HepG2 (cell line): ENCODE data around the gene METTL26. TPM values are rescaled to one million over a fixed set of nuclear protein-coding genes. Genes with fewer than 3 reads are reported as not detected.
A peak's percentile ranks its signal among the peaks of the same experiment; 100 is the strongest.

Experiments used
- BRD4 ChIP-seq: sonication (generic); formaldehyde crosslinking; IDR thresholded peaks from 2 replicates; pipeline ENCODE4 v1.4.0; 2020; ENCODE audit warnings: missing genetic modification reagents
- HDAC1 ChIP-seq: sonication (generic); formaldehyde crosslinking; IDR thresholded peaks from 2 replicates; pipeline ENCODE4 v1.5.1; 2020; ENCODE audit warnings: mild to moderate bottlenecking, missing genetic modification reagents
- HNRNPUL1 ChIP-seq: fragments of 200-400 bp; formaldehyde crosslinking; IDR thresholded peaks from 2 replicates; pipeline ENCODE4 v1.6.1; 2017; ENCODE audit warnings: low read depth, mild to moderate bottlenecking, low read length, moderate library complexity
- HOXA5 ChIP-seq: sonication (generic); formaldehyde crosslinking; IDR thresholded peaks from 2 replicates; pipeline ENCODE4 v1.4.0; 2020; ENCODE audit warnings: missing genetic modification reagents
- JUNB ChIP-seq: sonication (generic); formaldehyde crosslinking; IDR thresholded peaks from 2 replicates; pipeline ENCODE4 v1.8.0; 2022; ENCODE audit warnings: missing genetic modification reagents, mild to moderate bottlenecking, borderline replicate concordance
- MIXL1 ChIP-seq: IDR thresholded peaks from 2 replicates; pipeline ENCODE4 v1.6.1; 2016
- NFE2 ChIP-seq: sonication (generic); formaldehyde crosslinking; IDR thresholded peaks from 2 replicates; pipeline ENCODE4 v1.4.0; 2020; ENCODE audit warnings: missing genetic modification reagents
- NFE2L1 ChIP-seq: sonication (generic); formaldehyde crosslinking; IDR thresholded peaks from 2 replicates; pipeline ENCODE4 v1.4.0; 2020; ENCODE audit warnings: missing genetic modification reagents, mild to moderate bottlenecking, borderline replicate concordance
- NR2F6 ChIP-seq, 2 experiments: IDR thresholded peaks; 2 replicates each; pipeline ENCODE4 v1.6.1; 2016; ENCODE audit warnings: antibody characterized with exemption in 1 of 2, mild to moderate bottlenecking in 1 of 2
- RARA ChIP-seq: IDR thresholded peaks from 2 replicates; pipeline ENCODE4 v1.6.1; 2016; ENCODE audit warnings: missing genetic modification reagents, missing compliant biosample characterization
- RORA ChIP-seq: sonication (generic); formaldehyde crosslinking; IDR thresholded peaks from 2 replicates; pipeline ENCODE4 v1.5.0; 2020; ENCODE audit warnings: mild to moderate bottlenecking, missing genetic modification reagents, moderate library complexity
- RXRA ChIP-seq: sonication (generic); formaldehyde crosslinking; IDR thresholded peaks from 2 replicates; pipeline ENCODE4 v1.5.1; 2020; ENCODE audit warnings: missing genetic modification reagents
- TSC22D2 ChIP-seq: sonication (generic); formaldehyde crosslinking; IDR thresholded peaks from 2 replicates; pipeline ENCODE4 v1.5.1; 2020; ENCODE audit warnings: missing genetic modification reagents, mild to moderate bottlenecking, borderline replicate concordance
- ZFX ChIP-seq: sonication (generic); formaldehyde crosslinking; IDR thresholded peaks from 2 replicates; pipeline ENCODE4 v1.4.0; 2020; ENCODE audit warnings: mild to moderate bottlenecking, low read depth, missing genetic modification reagents, moderate library complexity
- ZNF446 ChIP-seq: sonication (generic); formaldehyde crosslinking; IDR thresholded peaks from 2 replicates; pipeline ENCODE4 v1.5.0; 2020; ENCODE audit warnings: mild to moderate bottlenecking, missing genetic modification reagents
- ZNF670 ChIP-seq: sonication (generic); formaldehyde crosslinking; IDR thresholded peaks from 2 replicates; pipeline ENCODE4 v1.8.0; 2022; ENCODE audit warnings: mild to moderate bottlenecking, missing genetic modification reagents, borderline replicate concordance
- ZNF749 ChIP-seq: sonication (generic); formaldehyde crosslinking; IDR thresholded peaks from 2 replicates; pipeline ENCODE4 v1.8.0; 2022; ENCODE audit warnings: mild to moderate bottlenecking, missing genetic modification reagents, moderate library complexity, borderline replicate concordance
- ZNF891 ChIP-seq: sonication (generic); formaldehyde crosslinking; IDR thresholded peaks from 2 replicates; pipeline ENCODE4 v1.5.0; 2020; ENCODE audit warnings: mild to moderate bottlenecking, missing genetic modification reagents
- polyA plus RNA-seq, 8 experiments: library from polyadenylated mRNA; depleted of rRNA in 3 of 8; stranded (reverse) in 7 of 8; unstranded in 1 of 8; fragments of >200 nt; fragmentation: Illumina TruSeq in 4 of 8; extraction: Trizol in 4 of 8; gene quantifications; 2 replicates each; pipeline versions ENCODE4 v1.2.1 to v1.2.3, GENCODE V29; 2011 to 2016; ENCODE audit warnings: low read depth in 4 of 8, missing spikeins in 1 of 8, mixed read lengths in 1 of 8; ENCODE audit not compliant: insufficient read depth in 1 of 8
- total RNA-seq, 5 experiments: library from RNA; depleted of rRNA; stranded (reverse); fragments of >200 nt; fragmentation: Illumina TruSeq; extraction: Trizol; gene quantifications; 2 replicates each; pipeline ENCODE4 v1.2.3, GENCODE V29; 2016; ENCODE audit warnings: low read depth in 1 of 5
- TF ChIP-seq, protein P1 (sequence below): sonication (generic); formaldehyde crosslinking; IDR thresholded peaks from 2 replicates; pipeline ENCODE4 v1.4.0; 2020; ENCODE audit warnings: missing genetic modification reagents, borderline replicate concordance
- TF ChIP-seq, protein P2 (sequence below): IDR thresholded peaks from 2 replicates; pipeline ENCODE4 v1.6.1; 2016; ENCODE audit warnings: control low read depth
- TF ChIP-seq, protein P3 (sequence below): sonication (generic); IDR thresholded peaks from 2 replicates; pipeline ENCODE4 v1.6.1; 2016; ENCODE audit warnings: low read depth, borderline replicate concordance
- TF ChIP-seq, protein P4 (sequence below): sonication (generic); formaldehyde crosslinking; IDR thresholded peaks from 2 replicates; pipeline ENCODE4 v1.4.0; 2020; ENCODE audit warnings: missing genetic modification reagents

Gene METTL26
- total and polyA plus RNA-seq, 2 of the 13 experiments (the other 11 are each of a cell fraction or from before 2014, with no cell fraction given) = 65.5 to 70.1 TPM

DNA sequence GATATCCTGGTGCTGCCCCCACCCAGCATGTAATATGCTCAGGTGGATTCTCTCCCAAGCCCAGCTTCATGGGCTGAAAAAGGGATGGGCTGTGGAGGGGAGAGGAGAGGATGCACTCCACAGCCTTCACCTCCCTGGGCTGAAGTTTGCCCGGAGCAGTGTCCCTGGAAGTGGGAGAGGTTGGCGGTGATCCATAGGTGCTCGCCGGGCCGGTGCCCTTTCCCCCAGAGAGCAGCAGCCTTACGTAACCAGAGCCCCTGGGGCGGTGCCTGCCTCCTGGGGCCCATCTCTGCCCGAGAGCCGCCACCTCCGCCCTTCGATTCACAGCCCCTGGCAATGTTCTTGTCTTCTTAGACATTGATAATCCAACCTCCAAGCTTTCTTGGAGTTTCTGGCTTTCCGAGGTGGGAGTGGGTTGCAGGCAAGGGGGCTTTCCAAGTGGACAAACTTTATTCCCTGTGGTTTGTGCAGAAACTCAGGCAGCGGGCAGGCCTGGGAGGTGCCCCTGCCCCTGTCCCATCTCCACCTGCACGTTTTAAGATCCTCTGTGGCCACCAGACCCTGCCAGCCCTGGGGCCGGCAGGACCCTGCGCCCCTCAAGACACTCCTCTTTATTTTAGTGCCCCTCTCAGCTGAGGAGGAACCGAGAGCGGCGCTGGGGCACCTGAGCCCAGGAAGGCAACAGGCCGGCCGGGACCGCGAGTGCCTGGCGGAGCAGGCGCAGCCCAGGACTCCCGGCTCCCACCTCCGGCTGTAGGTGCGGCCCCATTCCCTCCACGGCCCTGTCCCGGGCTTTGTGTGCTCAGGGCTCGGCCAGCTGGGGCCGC is 10.0 kb upstream of the METTL26 start (continued):
- TF ChIP-seq ZFX (peak; percentile 60), NR2F6 (IDR thresholded peaks at IDR 0.05) (peak; percentile 50; the same call in 1 of the 2 replicates), NR2F6 (CRISPR knock-in tag; IDR thresholded peaks at IDR 0.05) (peak; percentile 80), HDAC1 (CRISPR knock-in tag) (no peak), RORA (CRISPR knock-in tag) (no peak), HOXA5 (CRISPR knock-in tag) (no peak), NFE2 (CRISPR knock-in tag) (no peak), RARA (CRISPR knock-in tag) (peak; percentile 77), ZNF446 (CRISPR knock-in tag) (no peak), JUNB (no peak), NFE2L1 (CRISPR knock-in tag) (no peak), TSC22D2 (CRISPR knock-in tag) (no peak), HNRNPUL1 (no peak), RXRA (CRISPR knock-in tag) (peak; percentile 98), MIXL1 (0 out of 2 replicates have a peak, but pooled peaks have one; percentile 10), ZNF670 (CRISPR knock-in tag) (0 out of 2 replicates have a peak, but pooled peaks have one; percentile 28), ZNF891 (CRISPR knock-in tag) (no peak), BRD4 (CRISPR knock-in tag) (no peak), ZNF749 (CRISPR knock-in tag) (no peak)
- TF ChIP-seq, protein P1, sequence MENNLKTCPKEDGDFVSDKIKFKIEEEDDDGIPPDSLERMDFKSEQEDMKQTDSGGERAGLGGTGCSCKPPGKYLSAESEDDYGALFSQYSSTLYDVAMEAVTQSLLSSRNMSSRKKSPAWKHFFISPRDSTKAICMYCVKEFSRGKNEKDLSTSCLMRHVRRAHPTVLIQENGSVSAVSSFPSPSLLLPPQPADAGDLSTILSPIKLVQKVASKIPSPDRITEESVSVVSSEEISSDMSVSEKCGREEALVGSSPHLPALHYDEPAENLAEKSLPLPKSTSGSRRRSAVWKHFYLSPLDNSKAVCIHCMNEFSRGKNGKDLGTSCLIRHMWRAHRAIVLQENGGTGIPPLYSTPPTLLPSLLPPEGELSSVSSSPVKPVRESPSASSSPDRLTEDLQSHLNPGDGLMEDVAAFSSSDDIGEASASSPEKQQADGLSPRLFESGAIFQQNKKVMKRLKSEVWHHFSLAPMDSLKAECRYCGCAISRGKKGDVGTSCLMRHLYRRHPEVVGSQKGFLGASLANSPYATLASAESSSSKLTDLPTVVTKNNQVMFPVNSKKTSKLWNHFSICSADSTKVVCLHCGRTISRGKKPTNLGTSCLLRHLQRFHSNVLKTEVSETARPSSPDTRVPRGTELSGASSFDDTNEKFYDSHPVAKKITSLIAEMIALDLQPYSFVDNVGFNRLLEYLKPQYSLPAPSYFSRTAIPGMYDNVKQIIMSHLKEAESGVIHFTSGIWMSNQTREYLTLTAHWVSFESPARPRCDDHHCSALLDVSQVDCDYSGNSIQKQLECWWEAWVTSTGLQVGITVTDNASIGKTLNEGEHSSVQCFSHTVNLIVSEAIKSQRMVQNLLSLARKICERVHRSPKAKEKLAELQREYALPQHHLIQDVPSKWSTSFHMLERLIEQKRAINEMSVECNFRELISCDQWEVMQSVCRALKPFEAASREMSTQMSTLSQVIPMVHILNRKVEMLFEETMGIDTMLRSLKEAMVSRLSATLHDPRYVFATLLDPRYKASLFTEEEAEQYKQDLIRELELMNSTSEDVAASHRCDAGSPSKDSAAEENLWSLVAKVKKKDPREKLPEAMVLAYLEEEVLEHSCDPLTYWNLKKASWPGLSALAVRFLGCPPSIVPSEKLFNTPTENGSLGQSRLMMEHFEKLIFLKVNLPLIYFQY (CRISPR knock-in tag) = no peak
- TF ChIP-seq, protein P2, sequence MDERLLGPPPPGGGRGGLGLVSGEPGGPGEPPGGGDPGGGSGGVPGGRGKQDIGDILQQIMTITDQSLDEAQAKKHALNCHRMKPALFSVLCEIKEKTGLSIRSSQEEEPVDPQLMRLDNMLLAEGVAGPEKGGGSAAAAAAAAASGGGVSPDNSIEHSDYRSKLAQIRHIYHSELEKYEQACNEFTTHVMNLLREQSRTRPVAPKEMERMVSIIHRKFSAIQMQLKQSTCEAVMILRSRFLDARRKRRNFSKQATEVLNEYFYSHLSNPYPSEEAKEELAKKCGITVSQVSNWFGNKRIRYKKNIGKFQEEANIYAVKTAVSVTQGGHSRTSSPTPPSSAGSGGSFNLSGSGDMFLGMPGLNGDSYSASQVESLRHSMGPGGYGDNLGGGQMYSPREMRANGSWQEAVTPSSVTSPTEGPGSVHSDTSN (CRISPR knock-in tag) = no peak
- TF ChIP-seq, protein P3, sequence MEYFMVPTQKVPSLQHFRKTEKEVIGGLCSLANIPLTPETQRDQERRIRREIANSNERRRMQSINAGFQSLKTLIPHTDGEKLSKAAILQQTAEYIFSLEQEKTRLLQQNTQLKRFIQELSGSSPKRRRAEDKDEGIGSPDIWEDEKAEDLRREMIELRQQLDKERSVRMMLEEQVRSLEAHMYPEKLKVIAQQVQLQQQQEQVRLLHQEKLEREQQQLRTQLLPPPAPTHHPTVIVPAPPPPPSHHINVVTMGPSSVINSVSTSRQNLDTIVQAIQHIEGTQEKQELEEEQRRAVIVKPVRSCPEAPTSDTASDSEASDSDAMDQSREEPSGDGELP = peak; percentile 40; the same call in 1 of the 2 replicates
- TF ChIP-seq, protein P4, sequence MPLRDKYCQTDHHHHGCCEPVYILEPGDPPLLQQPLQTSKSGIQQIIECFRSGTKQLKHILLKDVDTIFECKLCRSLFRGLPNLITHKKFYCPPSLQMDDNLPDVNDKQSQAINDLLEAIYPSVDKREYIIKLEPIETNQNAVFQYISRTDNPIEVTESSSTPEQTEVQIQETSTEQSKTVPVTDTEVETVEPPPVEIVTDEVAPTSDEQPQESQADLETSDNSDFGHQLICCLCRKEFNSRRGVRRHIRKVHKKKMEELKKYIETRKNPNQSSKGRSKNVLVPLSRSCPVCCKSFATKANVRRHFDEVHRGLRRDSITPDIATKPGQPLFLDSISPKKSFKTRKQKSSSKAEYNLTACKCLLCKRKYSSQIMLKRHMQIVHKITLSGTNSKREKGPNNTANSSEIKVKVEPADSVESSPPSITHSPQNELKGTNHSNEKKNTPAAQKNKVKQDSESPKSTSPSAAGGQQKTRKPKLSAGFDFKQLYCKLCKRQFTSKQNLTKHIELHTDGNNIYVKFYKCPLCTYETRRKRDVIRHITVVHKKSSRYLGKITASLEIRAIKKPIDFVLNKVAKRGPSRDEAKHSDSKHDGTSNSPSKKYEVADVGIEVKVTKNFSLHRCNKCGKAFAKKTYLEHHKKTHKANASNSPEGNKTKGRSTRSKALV = no peak
